Heart left ventricle (tissue), 16 donors: ENCODE measurements around the gene PYGB. TPM values are rescaled to one million over a fixed set of nuclear protein-coding genes. Genes with fewer than 3 reads are reported as not detected.

Experiments used
- ATAC-seq, 4 donors: fragments of 200-7000 bp; cut with Tn5 transposase; one replicate each; pipeline ENCODE4 v1.9.1; 2020 to 2022; ENCODE audit warnings: moderate library complexity in 4 of 4, mild to moderate bottlenecking in 3 of 4, moderate number of reproducible peaks in 1 of 4
- DNase-seq, 5 donors: peaks; one replicate each; pipeline ENCODE4 v3.0.0-alpha.2; 2020
- H3K27ac ChIP-seq, 12 donors: fragments of 200-600 bp; sonication (generic) in 4 of 12; one replicate each; pipeline versions ENCODE4 v1.5.0 to v1.8.0; 2016 to 2022; ENCODE audit warnings: mild to moderate bottlenecking in 2 of 12
- H3K27me3 ChIP-seq, 9 donors: fragments of 200-600 bp; sonication (generic) in 2 of 9; one replicate each; pipeline versions ENCODE4 v1.5.1 to v1.8.0; 2016 to 2022; ENCODE audit warnings: mild to moderate bottlenecking in 3 of 9
- H3K36me3 ChIP-seq, 9 donors: fragments of 200-600 bp; sonication (generic) in 2 of 9; one replicate each; pipeline versions ENCODE4 v1.5.0 to v1.8.0; 2018 to 2022; ENCODE audit warnings: mild to moderate bottlenecking in 2 of 9
- H3K4me1 ChIP-seq, 12 donors: fragments of 200-600 bp; sonication (generic) in 4 of 12; one replicate each; pipeline versions ENCODE4 v1.5.0 to v1.8.0; 2016 to 2022; ENCODE audit warnings: mild to moderate bottlenecking in 3 of 12
- H3K4me3 ChIP-seq, 12 donors: fragments of 200-600 bp; sonication (generic) in 4 of 12; one replicate each; pipeline versions ENCODE4 v1.5.0 to v1.8.0; 2017 to 2022; ENCODE audit warnings: mild to moderate bottlenecking in 9 of 12, moderate library complexity in 4 of 12
- H3K9me3 ChIP-seq, 12 donors: fragments of 200-600 bp; sonication (generic) in 4 of 12; one replicate each; pipeline versions ENCODE4 v1.5.0 to v1.8.0; 2016 to 2022; ENCODE audit warnings: mild to moderate bottlenecking in 1 of 12
- POLR2A ChIP-seq, 2 donors: fragments of 450-650 bp; IDR thresholded peaks; one replicate each; pipeline ENCODE4 v1.6.1; 2017; ENCODE audit warnings: antibody characterized with exemption in 2 of 2, mild to moderate bottlenecking in 2 of 2, moderate library complexity in 2 of 2
- WGBS, 4 donors: extraction: QIAGEN DNeasy Blood & Tissue Kit in 2 of 4; methylation state at CpG; one replicate each; pipeline versions ENCODE4 v1.1.5 to v1.1.7; 2013 to 2018; 5-methylcytosine and 5-hydroxymethylcytosine counted together
- intact Hi-C, 10 donors: fragments of 100-400 bp; cut with DNase I; formaldehyde crosslinking; loops; one replicate each; pipeline versions ENCODE4 v1.11.1 to v1.14.2; 2022
- polyA plus RNA-seq, 2 donors: library from polyadenylated mRNA; stranded (reverse); fragments of 200-250 nt; gene quantifications; one replicate each; pipeline ENCODE4 v1.2.3, GENCODE V29; 2013
- total RNA-seq, 9 donors: library from RNA; depleted of rRNA in 2 of 9; stranded (reverse); fragments of >200 nt in 2 of 9; fragmentation: NEBNext Ultra II Directional in 3 of 9; extraction: Animal tissue kit (Norgen Biotek cat#: 25700) in 3 of 9; gene quantifications; one replicate each; pipeline versions ENCODE4 v1.1.0 to v1.2.4, GENCODE V29; 2016 to 2023
- TF ChIP-seq, protein P1 (sequence below), 12 donors: fragments of 200-600 bp; sonication (generic) in 4 of 12; IDR thresholded peaks; one replicate each; pipeline versions ENCODE4 v1.5.0 to v1.8.0; 2018 to 2022; ENCODE audit warnings: antibody characterized with exemption in 12 of 12, mild to moderate bottlenecking in 5 of 12
- donor health status: ischemic (EF 13 %, LVEDD 7.1; RV severe dilation, severe dysfunction).
- donor health status: healthy with polysubstance abuse.
- donor health status: DM: no; HTN: yes; CAD: no.
- donor health status: DM: no; HTN: no; CAD: no.
- donor health status: ischemic (EF 25% LVEDD 6.9; RV normal size, moderate dysfunction).
- donor health status: ischemic (EF 25% LVEDD 5.7; RV mildly dilated, moderate dysfunction).
- donor health status: healthy.
- donor health status: DM: yes; HTN: yes; CAD: no.
- donor health status: ischemic (EF 35%, LVEDD 5.7; RV mildly dilated, moderate dysfunction).
- donor health status: nonischemic (EF 11% LVEDD 7.7; RV severe dilation, severe dysfunction).
- donor health status: DM: yes; HTN: yes; CAD: no.
- donor health status: PGD.
- donor health status: ischemic (EF 29% LVEDD 5.4; RV normal size, mild dysfunction).
- donor health status: nonischemic (EF 23%, LVEDD 6.1; RV moderate dilation, normal function).

Gene PYGB
- total and polyA plus RNA-seq, 11 donors = 144 to 450 (median 232) TPM

DNA sequence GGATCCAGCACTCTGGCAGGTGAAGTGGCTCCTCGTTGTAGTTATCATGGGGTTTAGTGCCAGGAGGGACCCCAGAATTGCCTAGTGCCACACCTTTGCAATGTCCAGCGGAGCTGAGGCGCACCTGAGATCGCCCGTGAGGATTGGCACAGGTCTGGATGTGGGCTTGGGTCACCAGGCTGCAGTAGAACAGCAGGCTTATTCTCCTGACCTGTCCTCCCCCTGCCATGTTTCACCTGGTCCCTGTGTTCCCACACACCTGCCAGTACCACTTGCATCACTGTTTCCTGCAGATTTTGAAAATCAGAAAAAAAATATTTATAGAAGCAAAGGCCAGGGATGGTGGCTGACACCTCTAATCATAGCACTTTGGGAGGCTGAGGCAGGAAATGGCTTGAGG, 35.6 kb upstream of the PYGB start:
- Histone ChIP-seq H3K36me3 (peaks cover 0 to 79% (median 75%) of the 10 kb centered on the region in 9 donors), H3K27me3 (no peaks in the 10 kb centered on the region), H3K9me3 (no peaks in the 10 kb centered on the region), H3K4me1 (peaks cover 0 to 28% (median 9%) of the 10 kb centered on the region in 12 donors), H3K4me3 (no peak overlapping the region), H3K27ac (no peak overlapping the region)
- intact Hi-C loops = no loop called here
- no peak for TF ChIP-seq POLR2A (IDR thresholded peaks at IDR 0.05)
- TF ChIP-seq, protein P1, sequence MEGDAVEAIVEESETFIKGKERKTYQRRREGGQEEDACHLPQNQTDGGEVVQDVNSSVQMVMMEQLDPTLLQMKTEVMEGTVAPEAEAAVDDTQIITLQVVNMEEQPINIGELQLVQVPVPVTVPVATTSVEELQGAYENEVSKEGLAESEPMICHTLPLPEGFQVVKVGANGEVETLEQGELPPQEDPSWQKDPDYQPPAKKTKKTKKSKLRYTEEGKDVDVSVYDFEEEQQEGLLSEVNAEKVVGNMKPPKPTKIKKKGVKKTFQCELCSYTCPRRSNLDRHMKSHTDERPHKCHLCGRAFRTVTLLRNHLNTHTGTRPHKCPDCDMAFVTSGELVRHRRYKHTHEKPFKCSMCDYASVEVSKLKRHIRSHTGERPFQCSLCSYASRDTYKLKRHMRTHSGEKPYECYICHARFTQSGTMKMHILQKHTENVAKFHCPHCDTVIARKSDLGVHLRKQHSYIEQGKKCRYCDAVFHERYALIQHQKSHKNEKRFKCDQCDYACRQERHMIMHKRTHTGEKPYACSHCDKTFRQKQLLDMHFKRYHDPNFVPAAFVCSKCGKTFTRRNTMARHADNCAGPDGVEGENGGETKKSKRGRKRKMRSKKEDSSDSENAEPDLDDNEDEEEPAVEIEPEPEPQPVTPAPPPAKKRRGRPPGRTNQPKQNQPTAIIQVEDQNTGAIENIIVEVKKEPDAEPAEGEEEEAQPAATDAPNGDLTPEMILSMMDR (IDR thresholded peaks at IDR 0.05) = no peak
- ATAC-seq (no peak), DNase-seq (no peak)
- WGBS, 4 donors = 78 to 95% (median 88%) methylated on average over 5 of the region's 5 CpGs

DNA sequence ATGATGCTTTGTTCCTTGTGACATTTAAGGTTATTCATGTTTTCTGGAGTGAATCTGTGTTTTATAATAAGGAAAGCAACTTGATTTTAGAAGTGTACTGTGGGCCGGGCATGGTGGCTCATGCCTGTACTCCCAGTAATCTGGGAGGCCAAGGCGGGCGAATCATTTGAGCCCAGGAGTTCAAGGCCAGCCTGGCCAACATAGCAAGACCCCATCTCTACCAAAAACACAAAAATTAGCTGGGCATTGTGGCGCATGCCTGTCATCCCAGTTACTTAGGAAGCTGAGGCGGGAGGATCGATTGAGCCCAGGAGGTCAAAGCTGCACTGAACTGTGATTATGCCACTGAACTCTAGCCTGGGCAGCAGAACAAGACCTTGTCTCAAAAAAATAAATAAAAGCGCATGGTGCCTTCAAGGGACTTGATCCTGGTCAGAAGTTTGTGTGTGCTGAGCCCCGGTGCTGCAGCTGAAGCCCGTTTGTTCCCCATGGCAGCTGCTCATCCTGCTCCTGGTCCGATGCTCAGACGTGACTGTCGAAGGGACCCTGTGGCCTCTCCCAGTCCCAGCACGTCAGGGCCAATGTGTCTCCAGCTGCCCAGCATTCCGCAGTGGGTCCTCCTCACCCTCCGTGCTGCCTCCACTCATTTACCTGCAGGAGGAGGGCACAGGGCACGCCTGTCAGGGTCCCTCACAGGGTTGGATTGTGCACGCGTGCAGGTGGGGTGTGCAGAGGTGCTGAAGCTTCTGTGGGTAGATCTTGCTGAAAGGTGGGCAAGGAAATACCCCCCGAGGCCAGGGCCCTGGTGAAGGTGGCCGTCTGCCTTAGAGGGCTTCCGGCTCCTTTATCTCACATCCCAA, 34.1 kb upstream of the PYGB start:
- Histone ChIP-seq H3K27ac (no peak overlapping the region), H3K36me3 (peaks cover 0 to 93% (median 88%) of the 10 kb centered on the region in 9 donors), H3K27me3 (no peaks in the 10 kb centered on the region), H3K4me3 (no peak overlapping the region), H3K4me1 (peaks cover 0 to 31% (median 9%) of the 10 kb centered on the region in 12 donors), H3K9me3 (no peaks in the 10 kb centered on the region)
- ATAC-seq = no peak
- no peak for DNase-seq
- no peak for TF ChIP-seq POLR2A (IDR thresholded peaks at IDR 0.05)
- TF ChIP-seq, protein P1 (IDR thresholded peaks at IDR 0.05) = no peak
- 89 to 94% (median 92%) methylated on average over 20 to 21 of the region's 21 CpGs for WGBS, 4 donors
- intact Hi-C loops = no loop called here

DNA sequence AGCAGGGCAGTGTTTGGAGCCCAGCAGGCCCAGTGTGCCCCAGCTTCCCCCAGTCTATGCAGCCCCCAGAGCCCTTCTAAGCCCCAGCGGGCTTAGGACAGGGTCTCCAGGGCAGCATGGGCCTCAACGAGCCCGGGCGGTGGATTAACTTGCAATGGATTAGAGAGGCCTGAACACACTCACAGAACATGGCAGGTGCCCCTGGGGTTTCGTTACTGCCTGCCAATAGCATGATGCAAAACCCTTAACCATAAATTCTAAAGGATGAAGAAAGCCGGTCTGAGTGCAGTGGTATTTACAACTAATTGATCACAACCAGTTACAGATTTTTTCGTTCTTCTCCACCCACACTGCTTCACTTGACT, 33.5 kb upstream of the PYGB start:
- Histone ChIP-seq H3K4me3 (no peak overlapping the region), H3K27me3 (no peaks in the 10 kb centered on the region), H3K9me3 (no peaks in the 10 kb centered on the region), H3K36me3 (peaks cover 0 to 99% (median 94%) of the 10 kb centered on the region in 9 donors), H3K4me1 (peaks cover 0 to 37% (median 9%) of the 10 kb centered on the region in 12 donors), H3K27ac (no peak overlapping the region)
- 72 to 94% (median 86%) methylated on average over 6 to 7 of the region's 7 CpGs for WGBS, 4 donors
- TF ChIP-seq, protein P1 (IDR thresholded peaks at IDR 0.05) = no peak
- no peak for TF ChIP-seq POLR2A (IDR thresholded peaks at IDR 0.05)
- intact Hi-C loops = no loop called here
- DNase-seq (no peak), ATAC-seq (no peak)

DNA sequence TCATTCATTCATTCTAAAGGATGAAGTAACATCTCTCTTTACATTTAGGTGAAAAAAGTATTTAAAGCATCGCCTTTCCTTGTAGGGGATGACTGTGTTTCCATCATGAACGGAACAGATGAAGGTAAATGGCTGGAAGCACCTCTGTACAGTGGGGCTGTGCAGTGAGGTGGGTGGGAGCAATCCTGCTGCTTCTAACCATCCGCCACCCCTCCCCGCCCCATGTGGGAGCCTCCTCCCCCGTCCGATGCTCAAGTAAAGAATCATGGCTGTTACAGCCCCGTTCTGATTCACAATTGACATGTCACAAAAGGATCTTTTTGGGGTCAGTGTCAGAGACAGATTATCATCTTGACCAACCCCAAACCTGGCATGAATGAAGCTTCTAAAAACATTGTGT, 33.1 kb upstream of the PYGB start:
- H3K9me3 ChIP-seq = no peaks in the 10 kb centered on the region
- H3K27ac ChIP-seq = peak overlapping the region in 1 of 12 donors; percentile 87
- H3K4me3 ChIP-seq = no peak overlapping the region
- peaks cover 0 to 99% (median 93%) of the 10 kb centered on the region in 9 donors for H3K36me3 ChIP-seq
- WGBS, 4 donors = 89 to 95% (median 94%) methylated on average over 7 of the region's 7 CpGs
- no peak for ATAC-seq
- peaks cover 0 to 41% (median 9%) of the 10 kb centered on the region in 12 donors for H3K4me1 ChIP-seq
- TF ChIP-seq, protein P1 (IDR thresholded peaks at IDR 0.05) = no peak
- no peak for TF ChIP-seq POLR2A (IDR thresholded peaks at IDR 0.05)
- no peak for DNase-seq
- intact Hi-C loops = no loop called here
- H3K27me3 ChIP-seq = no peaks in the 10 kb centered on the region
